ENCODE data around the gene CANX. TPM values are rescaled to one million over a fixed set of nuclear protein-coding genes. Genes with fewer than 3 reads are reported as not detected.

CANX gene
- total RNA-seq, 2 donors from 2014 or later, result 389 to 615 TPM

DNA sequence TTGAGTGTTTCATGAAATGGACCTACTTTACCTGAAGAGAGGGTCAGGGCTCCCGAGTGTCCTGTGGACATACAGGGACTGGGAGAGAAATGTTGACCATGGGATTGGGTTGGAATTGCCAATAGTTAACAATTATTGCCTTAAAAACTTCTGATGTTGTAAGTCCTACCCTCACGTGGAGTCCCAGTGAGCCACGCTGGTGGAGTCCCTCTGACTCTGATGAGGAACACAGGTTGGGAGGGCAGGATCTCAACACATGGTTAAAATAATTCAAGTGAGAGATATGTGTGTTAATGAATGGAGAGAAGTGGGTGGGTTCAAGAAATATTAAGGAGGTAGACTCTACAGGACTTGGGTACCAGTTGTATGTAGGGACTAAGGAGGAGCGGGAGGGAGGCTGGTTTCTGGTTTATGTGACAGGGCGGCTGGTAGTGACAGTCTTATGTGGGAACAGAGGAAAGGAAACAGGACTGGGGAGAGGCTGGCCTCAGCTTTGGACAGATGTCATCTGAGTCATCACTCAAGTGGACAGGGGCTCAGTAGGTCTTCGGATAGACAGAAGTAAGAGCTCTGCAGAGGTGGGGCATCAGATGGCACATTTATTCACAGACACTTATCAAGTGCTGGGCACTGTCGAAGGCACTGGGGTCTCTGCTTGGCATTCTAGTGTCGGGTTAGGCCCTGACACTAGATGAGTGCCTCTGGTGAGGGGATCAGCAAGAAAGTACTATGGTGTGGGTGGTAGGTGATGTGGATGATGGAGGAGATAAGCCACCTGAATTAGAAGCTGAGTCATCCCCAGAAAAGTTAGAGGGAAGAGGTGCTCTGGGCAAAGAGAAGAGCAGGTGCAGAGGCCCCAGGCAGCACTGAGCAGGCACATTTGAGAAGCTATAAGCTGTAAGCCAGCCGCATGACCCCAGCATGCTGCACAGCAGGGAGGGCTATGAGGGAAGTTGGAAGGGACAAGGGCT, 61.1 kb downstream of the CANX start:
- peaks cover 7% of the 10 kb centered on the region for H3K36me3 Mint-ChIP-seq (ENCODE audit: low read depth)
- Histone ChIP-seq H3K27me3 (ENCODE audit: control insufficient read depth, insufficient read depth, low read length, poor library complexity, severe bottlenecking) (no peaks in the 10 kb centered on the region), H3K36me3 (ENCODE audit: control insufficient read depth, insufficient read depth, low read length) (peaks cover 10% of the 10 kb centered on the region), H3K27ac (ENCODE audit: low read depth, low read length) (no peak overlapping the region), H3K4me1 (ENCODE audit: control insufficient read depth, insufficient read depth, low read length) (peaks cover 4% of the 10 kb centered on the region), H3K9ac (ENCODE audit: extremely low read depth, low read length, poor library complexity, severe bottlenecking) (no peak overlapping the region), H3K4me3 (ENCODE audit: low read length) (no peak overlapping the region), H3K9me3 (ENCODE audit: control insufficient read depth, low read length) (no peaks in the 10 kb centered on the region)
- no peaks in the 10 kb centered on the region for H3K9me3 Mint-ChIP-seq
- no peak for TF ChIP-seq CTCF (conservative IDR thresholded peaks at IDR 0.05)
- H3K4me3 Mint-ChIP-seq, result no peak overlapping the region
- H3K27ac Mint-ChIP-seq, result peak overlapping the region; percentile 3
- DNase-seq, result no peak
- 90 to 94% methylated on average over 7 to 9 of the region's 9 CpGs for WGBS, 2 experiments (ENCODE audit: insufficient coverage in 1 of 2, insufficient read length in 1 of 2)
- no peaks in the 10 kb centered on the region for H3K27me3 Mint-ChIP-seq (ENCODE audit: insufficient read depth)
- peaks cover 31% of the 10 kb centered on the region for H3K4me1 Mint-ChIP-seq

DNA sequence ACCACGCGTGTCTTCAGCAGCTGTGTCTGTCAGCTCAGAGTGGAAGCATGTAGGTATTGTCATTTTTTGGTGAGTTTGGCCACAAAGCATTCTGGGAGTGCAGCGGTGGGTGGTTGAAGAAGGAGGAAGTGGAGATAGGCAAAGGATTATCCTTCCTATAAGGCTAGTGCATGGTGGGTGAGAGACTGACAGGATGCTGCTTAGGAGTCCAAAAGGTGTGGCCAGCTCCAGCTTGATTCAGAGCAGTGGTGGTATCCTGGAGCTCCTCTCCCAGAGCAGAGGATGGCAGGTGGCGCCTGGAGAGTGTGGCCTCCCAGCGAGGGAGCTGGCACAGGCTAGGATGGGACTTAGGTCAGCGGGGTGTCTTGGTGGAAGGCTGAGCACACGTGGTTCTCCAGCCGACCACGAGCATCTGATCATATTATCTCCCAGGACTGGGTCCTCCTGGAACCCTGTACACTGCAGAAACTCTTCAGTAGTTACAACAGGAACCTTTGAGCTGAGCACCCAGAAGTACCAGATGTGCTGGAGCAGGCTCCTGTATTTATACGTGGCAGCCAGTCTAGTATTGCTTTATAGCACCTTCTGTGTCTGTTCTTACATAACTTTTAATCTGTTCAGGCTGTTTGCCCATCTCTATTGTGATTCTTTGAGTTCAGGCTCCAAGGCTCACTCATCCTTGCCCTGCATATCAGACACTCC, 63.5 kb downstream of the CANX start:
- peak overlapping the region; percentile 84 for H3K27ac Mint-ChIP-seq
- H3K36me3 Mint-ChIP-seq (ENCODE audit: low read depth), result peaks cover 21% of the 10 kb centered on the region
- 83% methylated on average over 6 to 10 of the region's 10 CpGs for WGBS, 2 experiments (ENCODE audit: insufficient coverage in 1 of 2, insufficient read length in 1 of 2)
- H3K27me3 Mint-ChIP-seq (ENCODE audit: insufficient read depth), result no peaks in the 10 kb centered on the region
- H3K4me1 ChIP-seq (ENCODE audit: control insufficient read depth, insufficient read depth, low read length), result peaks cover 11% of the 10 kb centered on the region
- H3K4me3 Mint-ChIP-seq, result no peak overlapping the region
- H3K36me3 ChIP-seq (ENCODE audit: control insufficient read depth, insufficient read depth, low read length), result peaks cover 30% of the 10 kb centered on the region
- DNase-seq, result peak; percentile 61
- no peak overlapping the region for H3K4me3 ChIP-seq (ENCODE audit: low read length)
- H3K27ac ChIP-seq (ENCODE audit: low read depth, low read length), result peak overlapping the region; percentile 40
- H3K27me3 ChIP-seq (ENCODE audit: control insufficient read depth, insufficient read depth, low read length, poor library complexity, severe bottlenecking), result no peaks in the 10 kb centered on the region
- peaks cover 35% of the 10 kb centered on the region for H3K4me1 Mint-ChIP-seq
- no peaks in the 10 kb centered on the region for H3K9me3 Mint-ChIP-seq
- no peak for TF ChIP-seq CTCF (conservative IDR thresholded peaks at IDR 0.05)
- H3K9ac ChIP-seq (ENCODE audit: extremely low read depth, low read length, poor library complexity, severe bottlenecking), result no peak overlapping the region
- no peaks in the 10 kb centered on the region for H3K9me3 ChIP-seq (ENCODE audit: control insufficient read depth, low read length)

GRCh38 chr5:179762781-179763176, 64.0 kb downstream of the CANX start:
- 88% methylated on average over 3 of the region's 3 CpGs; no CpG with 5 or more reads in 1 of the 2 experiments for WGBS, 2 experiments (ENCODE audit: insufficient coverage in 1 of 2, insufficient read length in 1 of 2)
- H3K9me3 Mint-ChIP-seq, result no peaks in the 10 kb centered on the region
- TF ChIP-seq CTCF (conservative IDR thresholded peaks at IDR 0.05), result no peak
- Histone ChIP-seq H3K36me3 (ENCODE audit: control insufficient read depth, insufficient read depth, low read length) (peaks cover 31% of the 10 kb centered on the region), H3K4me3 (ENCODE audit: low read length) (no peak overlapping the region), H3K9ac (ENCODE audit: extremely low read depth, low read length, poor library complexity, severe bottlenecking) (no peak overlapping the region), H3K4me1 (ENCODE audit: control insufficient read depth, insufficient read depth, low read length) (peaks cover 11% of the 10 kb centered on the region), H3K27ac (ENCODE audit: low read depth, low read length) (peak overlapping the region; percentile 40), H3K27me3 (ENCODE audit: control insufficient read depth, insufficient read depth, low read length, poor library complexity, severe bottlenecking) (no peaks in the 10 kb centered on the region), H3K9me3 (ENCODE audit: control insufficient read depth, low read length) (no peaks in the 10 kb centered on the region)
- peak overlapping the region; percentile 84 for H3K27ac Mint-ChIP-seq
- no peak overlapping the region for H3K4me3 Mint-ChIP-seq
- H3K4me1 Mint-ChIP-seq, result peaks cover 40% of the 10 kb centered on the region
- peaks cover 24% of the 10 kb centered on the region for H3K36me3 Mint-ChIP-seq (ENCODE audit: low read depth)
- H3K27me3 Mint-ChIP-seq (ENCODE audit: insufficient read depth), result no peaks in the 10 kb centered on the region
- no peak for DNase-seq

Measured in endodermal cell (in vitro differentiated cells).